ENCODE measurements around the gene ITIH4. TPM values are rescaled to one million over a fixed set of nuclear protein-coding genes. Genes with fewer than 3 reads are reported as not detected.

Gene ITIH4
- total RNA-seq, 6 donors from 2014 or later, result 9.9 to 102 (median 21.8) TPM

DNA sequence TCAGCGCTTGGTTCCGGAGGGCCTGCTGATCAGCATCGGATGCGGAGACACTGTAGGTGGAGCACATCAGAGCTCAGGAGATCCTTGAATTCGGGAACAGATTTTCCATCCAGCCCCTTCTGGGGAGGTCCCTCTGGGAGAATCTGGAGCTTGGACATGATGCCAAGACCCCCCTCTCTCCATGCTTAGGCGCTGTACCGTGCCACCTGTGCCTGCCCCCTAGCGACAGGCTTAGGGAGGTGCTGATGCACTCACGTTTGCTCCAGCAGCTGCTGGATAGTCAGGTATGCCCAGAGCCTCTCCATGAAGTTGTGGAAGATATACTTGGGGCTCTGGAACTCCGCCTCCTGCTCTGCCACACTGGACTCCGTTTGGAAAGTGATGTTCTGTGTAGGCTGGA, 9.7 kb downstream of the ITIH4 start:
- DNase-seq (no peak), ATAC-seq (ENCODE audit: low FRiP score in 2 of 2) (no peak)
- H3K36me3 ChIP-seq, result peaks cover 0 to 16% (median 10%) of the 10 kb centered on the region in 4 donors
- no peak overlapping the region for H3K27ac ChIP-seq
- H3K27me3 ChIP-seq, result no peaks in the 10 kb centered on the region
- H3K9me3 ChIP-seq, result no peaks in the 10 kb centered on the region
- TF ChIP-seq, protein P1, sequence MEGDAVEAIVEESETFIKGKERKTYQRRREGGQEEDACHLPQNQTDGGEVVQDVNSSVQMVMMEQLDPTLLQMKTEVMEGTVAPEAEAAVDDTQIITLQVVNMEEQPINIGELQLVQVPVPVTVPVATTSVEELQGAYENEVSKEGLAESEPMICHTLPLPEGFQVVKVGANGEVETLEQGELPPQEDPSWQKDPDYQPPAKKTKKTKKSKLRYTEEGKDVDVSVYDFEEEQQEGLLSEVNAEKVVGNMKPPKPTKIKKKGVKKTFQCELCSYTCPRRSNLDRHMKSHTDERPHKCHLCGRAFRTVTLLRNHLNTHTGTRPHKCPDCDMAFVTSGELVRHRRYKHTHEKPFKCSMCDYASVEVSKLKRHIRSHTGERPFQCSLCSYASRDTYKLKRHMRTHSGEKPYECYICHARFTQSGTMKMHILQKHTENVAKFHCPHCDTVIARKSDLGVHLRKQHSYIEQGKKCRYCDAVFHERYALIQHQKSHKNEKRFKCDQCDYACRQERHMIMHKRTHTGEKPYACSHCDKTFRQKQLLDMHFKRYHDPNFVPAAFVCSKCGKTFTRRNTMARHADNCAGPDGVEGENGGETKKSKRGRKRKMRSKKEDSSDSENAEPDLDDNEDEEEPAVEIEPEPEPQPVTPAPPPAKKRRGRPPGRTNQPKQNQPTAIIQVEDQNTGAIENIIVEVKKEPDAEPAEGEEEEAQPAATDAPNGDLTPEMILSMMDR (IDR thresholded peaks at IDR 0.05), result peak in 4 of 6 experiments; percentile 15 to 28 (median 22)
- TF ChIP-seq EP300 (IDR thresholded peaks at IDR 0.05), result no peak
- 70 to 82% methylated on average over 6 to 11 of the region's 11 CpGs for WGBS, 2 donors
- H3K4me3 ChIP-seq, result no peak overlapping the region
- H3K4me1 ChIP-seq, result no peaks in the 10 kb centered on the region

- no peaks in the 10 kb centered on the region for H3K27me3 ChIP-seq
- H3K9me3 ChIP-seq, result no peaks in the 10 kb centered on the region
- H3K36me3 ChIP-seq, result peaks cover 0 to 16% (median 10%) of the 10 kb centered on the region in 4 donors
- ATAC-seq (ENCODE audit: low FRiP score in 2 of 2), result no peak
- H3K4me1 ChIP-seq, result no peaks in the 10 kb centered on the region
- TF ChIP-seq POLR2A (IDR thresholded peaks at IDR 0.05) (no peak), POLR2AphosphoS5 (IDR thresholded peaks at IDR 0.05) (no peak), EP300 (IDR thresholded peaks at IDR 0.05) (no peak)
- TF ChIP-seq, protein P1 (IDR thresholded peaks at IDR 0.05), result no peak
- DNase-seq, result no peak
- H3K4me3 ChIP-seq, result no peak overlapping the region
- no peak overlapping the region for H3K27ac ChIP-seq
- 83 to 91% methylated on average over 2 of the region's 2 CpGs for WGBS, 2 donors
These were observed 10.5 kb downstream of the ITIH4 start for GRCh38 chr3:52819936-52820335.

DNA sequence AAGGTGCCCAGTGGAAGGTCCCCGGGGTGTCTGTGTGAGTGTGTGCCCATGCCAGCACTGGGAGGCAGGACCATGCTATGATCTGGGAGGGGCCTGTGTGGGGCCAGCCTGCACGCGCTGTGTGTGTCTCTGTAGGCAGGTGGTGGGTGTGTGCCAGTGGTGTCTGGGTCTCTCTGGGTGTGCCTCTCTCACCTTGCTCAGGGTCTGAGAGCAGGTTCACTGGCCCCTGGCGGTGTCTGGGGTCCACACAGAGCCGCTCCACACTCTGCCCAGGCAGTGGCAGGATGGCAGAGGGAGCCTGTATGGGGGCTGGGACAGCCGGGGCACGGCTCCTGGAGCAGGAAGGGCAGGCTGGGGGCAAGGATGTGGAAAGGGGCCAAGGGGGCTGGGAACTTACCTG, 12.6 kb downstream of the ITIH4 start:
- H3K36me3 ChIP-seq, result peaks cover 0 to under 1% (median under 1%) of the 10 kb centered on the region in 4 donors
- ATAC-seq (ENCODE audit: low FRiP score in 2 of 2), result no peak
- no peak overlapping the region for H3K27ac ChIP-seq
- no peaks in the 10 kb centered on the region for H3K27me3 ChIP-seq
- DNase-seq, result no peak
- no peak for TF ChIP-seq POLR2AphosphoS5 (IDR thresholded peaks at IDR 0.05)
- TF ChIP-seq EP300 (IDR thresholded peaks at IDR 0.05), result no peak
- TF ChIP-seq, protein P1 (IDR thresholded peaks at IDR 0.05), result no peak
- TF ChIP-seq POLR2A (IDR thresholded peaks at IDR 0.05), result no peak
- 95 to 97% methylated on average over 5 to 7 of the region's 7 CpGs for WGBS, 2 donors
- no peaks in the 10 kb centered on the region for H3K9me3 ChIP-seq
- H3K4me1 ChIP-seq, result no peaks in the 10 kb centered on the region
- no peak overlapping the region for H3K4me3 ChIP-seq

DNA sequence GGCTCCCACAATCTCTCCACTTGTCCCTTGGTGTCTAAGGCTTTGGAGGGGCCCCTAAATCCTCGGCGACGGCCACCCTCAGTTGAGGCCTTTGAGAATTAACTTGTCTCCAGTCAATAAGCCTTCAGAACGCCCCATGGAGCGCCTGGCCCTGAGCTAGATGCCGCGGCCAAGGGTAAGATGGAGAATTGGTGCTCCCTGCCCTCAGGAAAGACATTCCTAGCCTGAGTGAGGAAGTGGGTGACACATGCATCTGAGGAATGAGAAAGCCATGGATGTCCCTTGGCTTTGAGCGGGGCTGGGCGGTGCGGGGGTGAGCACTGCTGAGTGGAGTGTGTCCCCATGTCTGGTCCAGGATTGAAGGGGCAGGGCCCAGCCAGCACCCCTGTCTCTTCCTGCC, 13.3 kb downstream of the ITIH4 start:
- TF ChIP-seq POLR2AphosphoS5 (IDR thresholded peaks at IDR 0.05) (no peak), EP300 (IDR thresholded peaks at IDR 0.05) (no peak), POLR2A (IDR thresholded peaks at IDR 0.05) (no peak)
- TF ChIP-seq, protein P1 (IDR thresholded peaks at IDR 0.05), result no peak

GRCh38 chr3:52816654-52817053, 13.8 kb downstream of the ITIH4 start:
- H3K36me3 ChIP-seq, result no peaks in the 10 kb centered on the region
- 94 to 99% methylated on average over 9 to 10 of the region's 10 CpGs for WGBS, 2 donors
- TF ChIP-seq, protein P1 (IDR thresholded peaks at IDR 0.05), result no peak
- no peak for TF ChIP-seq POLR2A (IDR thresholded peaks at IDR 0.05)
- no peak for TF ChIP-seq POLR2AphosphoS5 (IDR thresholded peaks at IDR 0.05)
- no peak for TF ChIP-seq EP300 (IDR thresholded peaks at IDR 0.05)

More for the DNA sequence above, 13.3 kb downstream of the ITIH4 start:
- no peaks in the 10 kb centered on the region for H3K9me3 ChIP-seq
- no peak for DNase-seq
- no peak overlapping the region for H3K27ac ChIP-seq
- WGBS, 2 donors, result 91 to 94% methylated on average over 10 of the region's 10 CpGs
- ATAC-seq (ENCODE audit: low FRiP score in 2 of 2), result no peak
- no peak overlapping the region for H3K4me3 ChIP-seq
- H3K4me1 ChIP-seq, result no peaks in the 10 kb centered on the region
- no peaks in the 10 kb centered on the region for H3K27me3 ChIP-seq
- H3K36me3 ChIP-seq, result no peaks in the 10 kb centered on the region

More at GRCh38 chr3:52816654-52817053, 13.8 kb downstream of the ITIH4 start:
- ATAC-seq (ENCODE audit: low FRiP score in 2 of 2) (no peak), DNase-seq (no peak)
- H3K4me3 ChIP-seq, result no peak overlapping the region
- H3K27ac ChIP-seq, result no peak overlapping the region
- H3K27me3 ChIP-seq, result no peaks in the 10 kb centered on the region
- H3K9me3 ChIP-seq, result no peaks in the 10 kb centered on the region
- no peaks in the 10 kb centered on the region for H3K4me1 ChIP-seq

All from upper lobe of left lung (tissue), 6 donors.